22Rv1 (cell line): ENCODE data around the gene ENTPD8.
A peak's percentile ranks its signal among the peaks of the same experiment; 100 is the strongest.

ENCODE experiments used
- H3K27ac ChIP-seq: fragments of 450-650 bp; 2 replicates; pipeline ENCODE4 v1.5.1; 2017
- CTCF ChIP-seq: fragments of 450-650 bp; IDR thresholded peaks from 2 replicates; pipeline ENCODE4 v1.5.1; 2017; ENCODE audit warnings: mild to moderate bottlenecking
- ZFX ChIP-seq: fragments of 450-650 bp; IDR thresholded peaks from 2 replicates; pipeline ENCODE4 v1.6.1; 2017; ENCODE audit warnings: antibody characterized with exemption, borderline replicate concordance

The ENTPD8 gene

GRCh38 chr9:137441289-137441934 is at the start of gene ENTPD8:
ENTPD8 (minus strand) TSS chr9:137441357; CDS start chr9:137438285, 3,072 bp downstream.
- no peak for TF ChIP-seq CTCF
- no peak for TF ChIP-seq ZFX
- H3K27ac ChIP-seq: peak within 1 kb of the TSS; percentile 21; the same call in 1 of the 2 replicates

- no peak overlapping the region for H3K27ac ChIP-seq
- TF ChIP-seq ZFX: no peak
- TF ChIP-seq CTCF: no peak
Measured at GRCh38 chr9:137490532-137491186, 49.5 kb upstream of the ENTPD8 start.

GRCh38 chr9:137488906-137489305 is 47.7 kb upstream of the ENTPD8 start:
- H3K27ac ChIP-seq: no peak overlapping the region
- TF ChIP-seq ZFX (no peak), CTCF (no peak)

- no peak overlapping the region for H3K27ac ChIP-seq
- no peak for TF ChIP-seq CTCF
- no peak for TF ChIP-seq ZFX
Measured at GRCh38 chr9:137488327-137488653, 47.1 kb upstream of the ENTPD8 start.

- H3K27ac ChIP-seq: no peak overlapping the region
- no peak for TF ChIP-seq CTCF
- no peak for TF ChIP-seq ZFX
Measured at GRCh38 chr9:137487454-137488326, 46.5 kb upstream of the ENTPD8 start.

GRCh38 chr9:137486545-137487453 is 45.6 kb upstream of the ENTPD8 start:
- no peak for TF ChIP-seq CTCF
- no peak for TF ChIP-seq ZFX
- H3K27ac ChIP-seq: no peak overlapping the region
